ENCODE measurements around the gene GRID2.

Gene GRID2

DNA sequence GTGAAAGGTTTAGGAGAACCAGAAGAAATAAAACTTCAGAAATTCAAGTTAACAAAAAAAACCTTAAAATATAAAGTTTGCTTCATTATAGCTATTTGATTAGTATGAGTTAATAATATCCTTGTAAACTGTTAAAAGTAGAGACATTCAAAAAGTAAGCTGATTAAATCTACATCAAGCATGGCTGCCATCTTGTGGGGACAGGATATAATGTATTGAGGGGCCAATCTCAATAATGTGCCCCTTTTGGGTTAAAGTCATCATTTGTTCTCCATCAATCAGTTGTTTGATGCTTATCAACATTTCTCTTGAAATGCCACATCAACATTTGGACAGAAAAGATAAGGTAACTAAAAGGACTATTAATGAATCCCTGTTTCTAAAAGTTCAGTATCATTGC, 4.6 kb upstream of the GRID2 start:
- Histone ChIP-seq H3K36me3 (no peaks in the 10 kb centered on the region), H3K27me3 (ENCODE audit: insufficient read depth, low read depth, severe bottlenecking) (no peaks in the 10 kb centered on the region), H3K4me3 (ENCODE audit: low read depth, low read length) (no peak overlapping the region), H3K9me3 (ENCODE audit: severe bottlenecking) (no peaks in the 10 kb centered on the region), H3K27ac (no peak overlapping the region)
- no peak for DNase-seq
- TF ChIP-seq, protein P1, sequence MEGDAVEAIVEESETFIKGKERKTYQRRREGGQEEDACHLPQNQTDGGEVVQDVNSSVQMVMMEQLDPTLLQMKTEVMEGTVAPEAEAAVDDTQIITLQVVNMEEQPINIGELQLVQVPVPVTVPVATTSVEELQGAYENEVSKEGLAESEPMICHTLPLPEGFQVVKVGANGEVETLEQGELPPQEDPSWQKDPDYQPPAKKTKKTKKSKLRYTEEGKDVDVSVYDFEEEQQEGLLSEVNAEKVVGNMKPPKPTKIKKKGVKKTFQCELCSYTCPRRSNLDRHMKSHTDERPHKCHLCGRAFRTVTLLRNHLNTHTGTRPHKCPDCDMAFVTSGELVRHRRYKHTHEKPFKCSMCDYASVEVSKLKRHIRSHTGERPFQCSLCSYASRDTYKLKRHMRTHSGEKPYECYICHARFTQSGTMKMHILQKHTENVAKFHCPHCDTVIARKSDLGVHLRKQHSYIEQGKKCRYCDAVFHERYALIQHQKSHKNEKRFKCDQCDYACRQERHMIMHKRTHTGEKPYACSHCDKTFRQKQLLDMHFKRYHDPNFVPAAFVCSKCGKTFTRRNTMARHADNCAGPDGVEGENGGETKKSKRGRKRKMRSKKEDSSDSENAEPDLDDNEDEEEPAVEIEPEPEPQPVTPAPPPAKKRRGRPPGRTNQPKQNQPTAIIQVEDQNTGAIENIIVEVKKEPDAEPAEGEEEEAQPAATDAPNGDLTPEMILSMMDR (IDR thresholded peaks at IDR 0.05; ENCODE audit: low read depth, low read length) = no peak

DNA sequence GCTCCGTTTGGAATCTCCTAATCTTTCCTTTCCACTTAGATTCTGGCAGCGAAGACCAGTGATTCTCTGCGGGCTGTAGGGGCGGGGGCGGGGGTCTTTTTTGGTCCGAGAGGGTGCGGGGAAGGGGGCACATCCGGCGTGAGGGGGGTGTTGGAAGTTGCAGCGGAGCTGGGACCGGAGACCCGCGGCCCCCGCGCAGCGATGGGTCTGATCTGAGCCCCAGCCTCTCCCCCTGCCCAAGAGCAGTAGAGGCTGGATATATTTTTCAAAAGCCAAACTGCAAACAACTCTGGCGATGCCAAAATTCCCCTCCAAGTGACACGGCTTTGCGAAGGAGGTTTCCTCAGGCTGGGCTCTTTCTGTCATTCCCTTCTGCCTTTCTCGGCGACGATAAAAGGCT, 355 bp downstream of the GRID2 start:
- peak overlapping the region; percentile 82 for H3K4me3 ChIP-seq (ENCODE audit: low read depth, low read length)
- H3K27me3 ChIP-seq (ENCODE audit: insufficient read depth, low read depth, severe bottlenecking) = no peaks in the 10 kb centered on the region
- H3K36me3 ChIP-seq = no peaks in the 10 kb centered on the region
- no peaks in the 10 kb centered on the region for H3K9me3 ChIP-seq (ENCODE audit: severe bottlenecking)
- peak; percentile 11 for DNase-seq
- TF ChIP-seq, protein P1 (IDR thresholded peaks at IDR 0.05; ENCODE audit: low read depth, low read length) = no peak
- H3K27ac ChIP-seq = no peak overlapping the region

DNA sequence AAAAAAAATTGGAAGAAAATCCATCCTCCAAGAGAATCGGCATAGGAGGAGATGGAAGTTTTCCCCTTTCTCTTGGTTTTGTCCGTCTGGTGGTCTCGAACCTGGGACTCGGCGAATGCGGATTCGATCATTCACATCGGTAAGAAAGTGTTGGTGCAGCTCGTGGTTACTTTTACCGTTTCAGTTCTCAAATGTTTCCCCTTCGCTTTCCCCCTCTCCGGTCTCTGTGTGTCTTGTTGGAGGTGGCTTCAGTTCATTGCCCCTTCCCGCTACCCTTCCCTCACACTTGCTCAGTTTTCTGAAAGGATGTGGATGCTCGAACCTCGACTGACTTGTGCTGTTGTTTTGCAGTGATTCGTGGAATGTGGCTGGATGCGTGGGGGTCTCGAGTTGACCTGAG, 840 bp downstream of the GRID2 start:
- H3K27me3 ChIP-seq (ENCODE audit: insufficient read depth, low read depth, severe bottlenecking) = no peaks in the 10 kb centered on the region
- peak overlapping the region; percentile 82 for H3K4me3 ChIP-seq (ENCODE audit: low read depth, low read length)
- no peaks in the 10 kb centered on the region for H3K36me3 ChIP-seq
- no peak overlapping the region for H3K27ac ChIP-seq
- peak; percentile 34 for DNase-seq
- TF ChIP-seq, protein P1 (IDR thresholded peaks at IDR 0.05; ENCODE audit: low read depth, low read length) = no peak
- no peaks in the 10 kb centered on the region for H3K9me3 ChIP-seq (ENCODE audit: severe bottlenecking)

DNA sequence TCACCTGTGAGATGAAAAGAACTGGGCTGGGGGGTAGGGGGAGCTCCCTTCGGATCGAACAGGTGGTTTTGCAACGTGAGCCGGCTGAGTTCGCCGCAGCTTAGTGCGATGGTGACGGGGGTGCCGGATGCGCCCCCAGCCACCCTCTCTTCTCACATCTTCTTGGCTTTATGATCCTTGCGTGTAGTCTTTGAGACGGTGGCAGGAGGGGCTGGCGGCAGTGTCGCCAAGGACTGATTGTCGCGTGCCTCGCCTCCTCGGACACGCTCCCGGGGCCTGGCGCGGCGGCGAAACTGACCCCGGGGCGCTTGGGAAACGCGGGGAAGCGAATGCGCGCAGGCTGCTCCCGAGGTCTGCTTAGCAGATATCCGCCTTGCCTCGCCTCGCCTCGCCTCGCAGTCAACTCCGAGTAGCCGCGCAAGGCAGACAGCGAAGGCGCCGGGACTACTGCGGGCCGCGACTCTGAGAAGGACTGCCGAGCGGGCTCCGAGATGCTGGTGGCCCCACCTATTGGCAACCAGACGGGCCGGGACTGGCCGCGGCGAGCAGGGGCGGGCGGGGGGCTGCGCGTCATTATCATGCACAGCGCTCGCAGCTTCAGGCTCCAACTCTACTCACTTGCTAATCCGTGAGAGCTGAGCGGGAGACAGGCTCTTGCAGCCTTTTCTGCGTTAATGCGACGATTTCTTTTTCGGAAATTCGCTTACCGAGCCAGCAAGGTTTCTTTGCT, 1.5 kb downstream of the GRID2 start:
- H3K27ac ChIP-seq = peak overlapping the region; percentile 90
- no peaks in the 10 kb centered on the region for H3K27me3 ChIP-seq (ENCODE audit: insufficient read depth, low read depth, severe bottlenecking)
- peak; percentile 97 for DNase-seq
- no peaks in the 10 kb centered on the region for H3K36me3 ChIP-seq
- peak overlapping the region; percentile 82 for H3K4me3 ChIP-seq (ENCODE audit: low read depth, low read length)
- TF ChIP-seq, protein P1 (IDR thresholded peaks at IDR 0.05; ENCODE audit: low read depth, low read length) = peak; percentile 13; the same call in 1 of the 2 replicates
- no peaks in the 10 kb centered on the region for H3K9me3 ChIP-seq (ENCODE audit: severe bottlenecking)

DNA sequence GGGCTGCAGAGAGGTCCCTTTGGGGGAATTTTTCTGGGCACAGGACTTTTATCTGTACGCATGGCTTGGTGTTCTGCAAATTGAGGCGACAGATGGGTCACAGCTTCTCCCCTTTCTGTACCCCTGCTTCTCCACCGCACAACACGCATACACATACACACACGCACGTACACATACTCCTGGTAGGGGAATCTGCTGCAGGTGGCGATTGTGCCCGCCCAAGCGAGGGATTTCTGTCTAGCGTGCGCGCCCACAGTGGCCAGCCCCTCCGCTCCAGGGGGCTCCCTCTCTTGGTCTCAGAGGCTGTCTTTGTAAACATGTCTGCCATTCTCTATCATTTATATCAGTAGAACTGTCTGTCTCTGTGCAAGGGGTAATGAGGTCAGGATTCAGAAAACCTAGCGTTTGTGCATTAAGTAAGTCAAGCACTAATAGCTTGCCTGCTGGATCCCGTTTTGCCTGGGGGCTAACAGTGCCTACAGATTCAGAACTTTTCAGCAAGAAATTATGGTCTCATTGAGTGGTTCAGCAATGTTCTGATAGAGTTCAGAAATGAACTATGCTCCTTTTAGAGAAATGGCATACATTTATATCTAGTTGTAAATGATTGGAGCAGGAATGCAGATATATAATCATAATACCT, 2.2 kb downstream of the GRID2 start:
- TF ChIP-seq, protein P1 (IDR thresholded peaks at IDR 0.05; ENCODE audit: low read depth, low read length) = 0 out of 2 replicates have a peak, but pooled peaks have one; percentile 3
- no peaks in the 10 kb centered on the region for H3K27me3 ChIP-seq (ENCODE audit: insufficient read depth, low read depth, severe bottlenecking)
- peak overlapping the region; percentile 82 for H3K4me3 ChIP-seq (ENCODE audit: low read depth, low read length)
- H3K36me3 ChIP-seq = no peaks in the 10 kb centered on the region
- H3K27ac ChIP-seq = peak overlapping the region; percentile 90
- DNase-seq = peak; percentile 67
- no peaks in the 10 kb centered on the region for H3K9me3 ChIP-seq (ENCODE audit: severe bottlenecking)

Measured in WERI-Rb-1 (cell line).